ENCODE measurements around the gene ASB3.
"Not testable (repeated sequence)": the region's sequence is repeated elsewhere in the genome, so short reads cannot be mapped to it uniquely, and the experiment has no call there.

The ASB3 gene

GRCh38 chr2:53784436-53784835, 2.3 kb downstream of the ASB3 start:
- H3K9ac ChIP-seq (ENCODE audit: low read depth, low read length): 0 out of 2 replicates have a peak overlapping the region, but pooled peaks have one; percentile 96
- H3K4me3 ChIP-seq (ENCODE audit: low read length): peak overlapping the region; percentile 95; the same call in 1 of the 2 replicates
- peaks cover 21% of the 10 kb centered on the region; the same call in 1 of the 2 replicates for H3K4me1 ChIP-seq (ENCODE audit: insufficient read depth, low read length)
- H3K27ac ChIP-seq (ENCODE audit: low read length): no peak overlapping the region
- H3K9me3 ChIP-seq (ENCODE audit: insufficient read depth, low read depth, low read length): no peaks in the 10 kb centered on the region
- H3K27me3 ChIP-seq (ENCODE audit: insufficient read depth, low read length): no peaks in the 10 kb centered on the region
- H3K36me3 ChIP-seq (ENCODE audit: insufficient read depth, low read depth, low read length): peaks cover 28% of the 10 kb centered on the region

- no peaks in the 10 kb centered on the region for H3K9me3 ChIP-seq (ENCODE audit: insufficient read depth, low read depth, low read length)
- no peak overlapping the region for H3K4me3 ChIP-seq (ENCODE audit: low read length)
- H3K4me1 ChIP-seq (ENCODE audit: insufficient read depth, low read length): peaks cover 17% of the 10 kb centered on the region; the same call in 1 of the 2 replicates
- no peaks in the 10 kb centered on the region for H3K27me3 ChIP-seq (ENCODE audit: insufficient read depth, low read length)
- peaks cover 35% of the 10 kb centered on the region for H3K36me3 ChIP-seq (ENCODE audit: insufficient read depth, low read depth, low read length)
- no peak overlapping the region for H3K27ac ChIP-seq (ENCODE audit: low read length)
- peak overlapping the region; percentile 23; the same call in 1 of the 2 replicates for H3K9ac ChIP-seq (ENCODE audit: low read depth, low read length)
These were observed 4.1 kb downstream of the ASB3 start for GRCh38 chr2:53782676-53783075.

- no peak overlapping the region for H3K27ac ChIP-seq (ENCODE audit: low read length)
- H3K4me1 ChIP-seq (ENCODE audit: insufficient read depth, low read length): peaks cover 14% of the 10 kb centered on the region; the same call in 1 of the 2 replicates
- H3K27me3 ChIP-seq (ENCODE audit: insufficient read depth, low read length): no peaks in the 10 kb centered on the region
- H3K9ac ChIP-seq (ENCODE audit: low read depth, low read length): no peak overlapping the region
- no peaks in the 10 kb centered on the region for H3K9me3 ChIP-seq (ENCODE audit: insufficient read depth, low read depth, low read length)
- peaks cover 42% of the 10 kb centered on the region for H3K36me3 ChIP-seq (ENCODE audit: insufficient read depth, low read depth, low read length)
- H3K4me3 ChIP-seq (ENCODE audit: low read length): no peak overlapping the region
These were observed 6.7 kb downstream of the ASB3 start for GRCh38 chr2:53780056-53780455.

DNA sequence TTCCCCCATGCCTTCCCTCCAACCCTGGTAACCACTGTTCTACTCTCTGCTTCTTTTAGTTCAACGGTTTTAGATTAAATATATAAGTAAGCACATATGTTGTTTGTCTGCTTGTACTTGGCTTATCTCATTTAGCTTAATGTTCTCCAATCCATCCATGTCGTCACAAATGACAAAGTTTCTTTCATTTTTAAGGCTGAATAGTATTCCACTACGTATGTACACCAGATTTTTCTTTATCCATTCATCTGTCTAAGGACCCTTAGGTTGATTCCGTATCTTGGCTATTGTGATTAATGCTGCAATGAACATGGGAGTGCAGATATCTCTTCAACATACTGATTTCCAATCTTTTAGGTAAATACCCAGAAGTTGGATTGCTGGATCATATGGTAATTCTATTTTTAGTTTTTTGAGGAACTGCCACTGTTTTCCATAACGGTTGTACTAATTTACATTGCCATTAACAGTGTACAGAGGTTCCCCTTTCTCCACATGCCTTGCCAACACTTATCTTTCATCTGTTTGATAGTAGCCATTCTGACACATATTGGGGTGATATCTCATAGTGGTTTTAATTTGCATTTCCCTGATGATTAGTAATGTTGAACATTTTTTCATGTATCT, 8.1 kb downstream of the ASB3 start:
- H3K9ac ChIP-seq (ENCODE audit: low read depth, low read length): no peak overlapping the region
- H3K36me3 ChIP-seq (ENCODE audit: insufficient read depth, low read depth, low read length): peaks cover 55% of the 10 kb centered on the region
- H3K27me3 ChIP-seq (ENCODE audit: insufficient read depth, low read length): no peaks in the 10 kb centered on the region
- H3K27ac ChIP-seq (ENCODE audit: low read length): no peak overlapping the region
- no peaks in the 10 kb centered on the region for H3K9me3 ChIP-seq (ENCODE audit: insufficient read depth, low read depth, low read length)
- H3K4me3 ChIP-seq (ENCODE audit: low read length): no peak overlapping the region
- peaks cover 7% of the 10 kb centered on the region; the same call in 1 of the 2 replicates for H3K4me1 ChIP-seq (ENCODE audit: insufficient read depth, low read length)

DNA sequence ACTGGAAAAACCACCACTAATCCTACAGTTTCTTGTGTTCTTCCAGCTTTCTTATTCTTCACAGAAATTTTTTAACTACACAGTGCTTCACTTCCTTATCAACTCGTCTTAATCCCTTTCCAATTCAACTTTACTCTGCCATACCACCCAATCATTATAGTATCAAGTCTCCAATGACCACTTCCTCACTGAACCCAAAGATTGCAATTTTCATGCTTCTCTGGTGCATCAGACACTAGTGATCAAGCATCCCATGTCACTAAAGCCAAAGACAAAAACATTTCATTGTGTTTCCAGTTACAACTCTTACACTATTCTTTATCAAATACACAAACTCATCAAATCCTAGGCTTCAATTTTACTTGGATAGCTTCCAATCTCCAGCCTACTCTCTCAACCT, 9.6 kb downstream of the ASB3 start:
- Histone ChIP-seq H3K27ac (ENCODE audit: low read length) (no peak overlapping the region), H3K4me1 (ENCODE audit: insufficient read depth, low read length) (peaks cover under 1% of the 10 kb centered on the region; the same call in 1 of the 2 replicates), H3K4me3 (ENCODE audit: low read length) (no peak overlapping the region), H3K36me3 (ENCODE audit: insufficient read depth, low read depth, low read length) (peaks cover 53% of the 10 kb centered on the region), H3K9ac (ENCODE audit: low read depth, low read length) (no peak overlapping the region), H3K27me3 (ENCODE audit: insufficient read depth, low read length) (no peaks in the 10 kb centered on the region), H3K9me3 (ENCODE audit: insufficient read depth, low read depth, low read length) (no peaks in the 10 kb centered on the region)

- no peak overlapping the region for H3K9ac ChIP-seq (ENCODE audit: low read depth, low read length)
- H3K36me3 ChIP-seq (ENCODE audit: insufficient read depth, low read depth, low read length): peaks cover 19% of the 10 kb centered on the region; the same call in 1 of the 2 replicates
- H3K27me3 ChIP-seq (ENCODE audit: insufficient read depth, low read length): no peaks in the 10 kb centered on the region
- peaks cover 4% of the 10 kb centered on the region; the same call in 1 of the 2 replicates for H3K4me1 ChIP-seq (ENCODE audit: insufficient read depth, low read length)
- no peak overlapping the region for H3K4me3 ChIP-seq (ENCODE audit: low read length)
- H3K27ac ChIP-seq (ENCODE audit: low read length): no peak overlapping the region
- H3K9me3 ChIP-seq (ENCODE audit: insufficient read depth, low read depth, low read length): no peaks in the 10 kb centered on the region
These were observed 16.5 kb downstream of the ASB3 start for GRCh38 chr2:53770264-53770663.

DNA sequence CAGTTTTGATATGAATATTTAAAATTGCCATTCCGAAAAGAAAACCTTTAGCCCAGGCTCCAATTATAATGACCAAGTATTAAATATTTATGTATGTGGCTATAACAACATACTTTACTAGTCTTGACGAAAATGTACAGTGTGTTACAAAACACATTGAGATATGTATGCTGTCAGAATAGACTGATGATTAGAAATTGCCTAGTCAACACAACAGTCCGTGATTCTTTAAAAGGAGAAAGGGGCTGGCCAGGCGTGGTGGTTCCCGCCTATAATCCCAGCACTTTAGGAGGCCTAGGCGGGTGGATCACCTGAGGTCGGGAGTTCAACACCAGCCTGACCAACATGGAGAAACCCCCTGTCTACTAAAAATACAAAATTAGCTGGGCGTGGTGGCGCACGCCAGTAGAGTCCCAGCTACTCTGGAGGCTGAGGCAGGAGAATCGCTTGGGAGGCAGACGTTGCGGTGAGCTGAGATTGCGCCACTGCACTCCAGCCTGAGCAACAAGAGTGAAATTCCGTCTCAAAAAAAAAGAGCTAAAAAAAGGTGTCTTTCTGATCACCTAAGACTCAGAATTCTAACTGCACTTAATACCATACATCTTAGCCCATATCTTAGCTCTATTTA, 17.3 kb downstream of the ASB3 start:
- peaks cover 13% of the 10 kb centered on the region; the same call in 1 of the 2 replicates for H3K36me3 ChIP-seq (ENCODE audit: insufficient read depth, low read depth, low read length)
- H3K4me1 ChIP-seq (ENCODE audit: insufficient read depth, low read length): peaks cover 4% of the 10 kb centered on the region; the same call in 1 of the 2 replicates
- peak overlapping the region; percentile 96; the same call in 1 of the 2 replicates for H3K4me3 ChIP-seq (ENCODE audit: low read length)
- no peaks in the 10 kb centered on the region for H3K9me3 ChIP-seq (ENCODE audit: insufficient read depth, low read depth, low read length)
- H3K27ac ChIP-seq (ENCODE audit: low read length): no peak overlapping the region
- H3K27me3 ChIP-seq (ENCODE audit: insufficient read depth, low read length): no peaks in the 10 kb centered on the region
- peak overlapping the region; percentile 86; the same call in 1 of the 2 replicates for H3K9ac ChIP-seq (ENCODE audit: low read depth, low read length)

GRCh38 chr2:53768242-53768542, 18.6 kb downstream of the ASB3 start:
- Histone ChIP-seq H3K9me3 (ENCODE audit: insufficient read depth, low read depth, low read length) (no peaks in the 10 kb centered on the region), H3K4me3 (ENCODE audit: low read length) (peak overlapping the region; percentile 96), H3K27me3 (ENCODE audit: insufficient read depth, low read length) (no peaks in the 10 kb centered on the region), H3K4me1 (ENCODE audit: insufficient read depth, low read length) (peaks cover 4% of the 10 kb centered on the region; the same call in 1 of the 2 replicates), H3K27ac (ENCODE audit: low read length) (peak overlapping the region; percentile 77), H3K36me3 (ENCODE audit: insufficient read depth, low read depth, low read length) (peaks cover 16% of the 10 kb centered on the region; the same call in 1 of the 2 replicates), H3K9ac (ENCODE audit: low read depth, low read length) (peak overlapping the region; percentile 86)

DNA sequence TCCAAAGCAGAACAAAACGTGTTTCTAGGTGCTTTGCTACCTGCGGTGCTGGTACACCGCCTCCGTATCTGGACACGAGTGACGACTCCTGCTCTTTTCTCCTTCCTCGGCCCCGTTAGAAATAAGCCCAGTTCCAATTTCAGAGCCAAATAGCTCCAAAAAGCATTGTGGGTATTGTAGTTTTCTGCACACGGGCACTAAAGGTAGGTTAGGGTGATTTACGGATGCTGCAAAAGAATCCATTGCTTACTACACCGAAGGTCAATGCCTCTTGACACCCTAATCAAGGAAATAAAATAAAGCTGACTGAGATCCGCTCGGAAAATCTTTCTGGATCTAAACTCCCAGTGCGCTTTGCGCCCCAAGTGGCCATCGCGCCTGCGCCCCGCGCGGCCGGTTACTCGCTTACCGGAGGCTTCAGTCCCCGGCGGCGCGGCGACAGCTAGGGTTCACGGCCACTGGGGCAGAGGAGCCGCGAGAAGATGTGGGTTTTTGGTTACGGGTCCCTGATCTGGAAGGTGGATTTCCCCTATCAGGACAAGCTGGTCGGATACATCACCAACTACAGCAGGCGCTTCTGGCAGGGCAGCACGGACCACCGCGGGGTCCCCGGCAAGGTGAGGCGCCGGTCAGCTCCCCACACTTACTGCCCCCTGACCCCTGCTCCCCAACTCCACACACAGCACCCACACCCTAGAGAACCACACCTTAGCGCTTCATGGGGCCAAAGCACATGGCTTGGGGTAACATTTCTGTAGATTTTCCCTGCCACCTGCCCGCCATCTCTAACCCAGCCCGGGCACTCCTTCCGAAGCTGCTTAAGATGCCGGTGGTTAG, 19.1 kb downstream of the ASB3 start, which contains the start of gene CHAC2:
Gene CHAC2 (plus strand): TSS at position 400 of the 837 bp plus-strand sequence. CDS start 83 bp downstream, at position 483.
- peaks cover 4% of the 10 kb centered on the region; the same call in 1 of the 2 replicates for H3K4me1 ChIP-seq (ENCODE audit: insufficient read depth, low read length)
- peak within 1 kb of the TSS; percentile 96 for H3K4me3 ChIP-seq (ENCODE audit: low read length)
- peak within 1 kb of the TSS; percentile 77 for H3K27ac ChIP-seq (ENCODE audit: low read length)
- no peaks in the 10 kb centered on the region for H3K9me3 ChIP-seq (ENCODE audit: insufficient read depth, low read depth, low read length)
- peaks cover 22% of the 10 kb centered on the region; the same call in 1 of the 2 replicates for H3K36me3 ChIP-seq (ENCODE audit: insufficient read depth, low read depth, low read length)
- H3K9ac ChIP-seq (ENCODE audit: low read depth, low read length): peak within 1 kb of the TSS; percentile 86
- H3K27me3 ChIP-seq (ENCODE audit: insufficient read depth, low read length): no peaks in the 10 kb centered on the region

- H3K9me3 ChIP-seq (ENCODE audit: insufficient read depth, low read depth, low read length): no peaks in the 10 kb centered on the region
- no peak overlapping the region for H3K4me3 ChIP-seq (ENCODE audit: low read length)
- no peak overlapping the region for H3K9ac ChIP-seq (ENCODE audit: low read depth, low read length)
- H3K27ac ChIP-seq (ENCODE audit: low read length): no peak overlapping the region
- peaks cover 4% of the 10 kb centered on the region; the same call in 1 of the 2 replicates for H3K4me1 ChIP-seq (ENCODE audit: insufficient read depth, low read length)
- no peaks in the 10 kb centered on the region for H3K27me3 ChIP-seq (ENCODE audit: insufficient read depth, low read length)
- peaks cover 34% of the 10 kb centered on the region for H3K36me3 ChIP-seq (ENCODE audit: insufficient read depth, low read depth, low read length)
These were observed 21.0 kb downstream of the ASB3 start for GRCh38 chr2:53765767-53766166.

DNA sequence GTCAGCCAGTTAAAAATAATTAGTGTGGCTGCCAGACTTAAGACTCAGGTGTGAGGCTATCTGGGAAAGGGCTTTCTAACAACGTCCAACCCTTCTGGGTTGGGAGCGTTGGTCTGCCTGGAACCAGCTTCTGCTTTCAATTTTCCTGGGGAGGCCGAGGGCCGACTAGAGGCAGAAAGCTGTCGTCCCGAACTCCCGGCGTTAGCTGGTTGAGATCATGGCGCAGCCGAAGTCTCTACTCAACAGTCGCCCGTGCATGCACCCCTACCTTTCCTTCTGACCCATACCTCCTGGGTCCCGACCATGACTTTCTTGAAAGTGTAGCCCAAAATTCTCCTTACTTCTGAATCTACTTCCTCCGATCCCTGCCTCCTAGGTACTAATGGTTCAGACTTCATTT, 29.5 kb downstream of the ASB3 start:
- H3K4me1 ChIP-seq (ENCODE audit: insufficient read depth, low read length); H3K9me3 ChIP-seq (ENCODE audit: insufficient read depth, low read depth, low read length); H3K9ac ChIP-seq (ENCODE audit: low read depth, low read length); H3K4me3 ChIP-seq (ENCODE audit: low read length); H3K27me3 ChIP-seq (ENCODE audit: insufficient read depth, low read length); H3K27ac ChIP-seq (ENCODE audit: low read length): not testable (repeated sequence)
- H3K36me3 ChIP-seq (ENCODE audit: insufficient read depth, low read depth, low read length): peaks cover 17% of the 10 kb centered on the region
